GM12878 (cell line): ENCODE data around the gene ZNF283. TPM values are rescaled to one million over a fixed set of nuclear protein-coding genes. Genes with fewer than 3 reads are reported as not detected.

Experiments used
- ATAC-seq: fragments of 200-7000 bp; cut with Tn5 transposase; 3 replicates; pipeline ENCODE4 v1.9.1; 2020; ENCODE audit warnings: mild to moderate bottlenecking, moderate library complexity
- BruUV-seq: library from RNA; stranded (reverse); fragments of 400-500 nt; replicated peaks from 2 replicates; lab custom pipeline; 2021; lab: Mats Ljungman, UMichigan
- CTCF ChIA-PET: fragments of 300-600 bp; sonication (Branson Sonifier 250); formaldehyde crosslinking; extraction: SDS; loops from one replicate; lab custom pipeline; 2021; ENCODE audit warnings: inconsistent platforms; lab: Yijun Ruan, JAX
- POLR2A ChIA-PET: fragments of 350-600 bp; formaldehyde crosslinking; extraction: SDS; loops from one replicate; lab custom pipeline; 2021; ENCODE audit warnings: inconsistent platforms; lab: Charles Lee
- RAD21 ChIA-PET: fragments of 300-600 bp; sonication (Branson Sonifier 250); formaldehyde crosslinking; loops from one replicate; lab custom pipeline; 2023; ENCODE audit warnings: antibody characterized with exemption; ENCODE audit not compliant: unreplicated experiment; lab: Charles Lee
- SMC1A ChIA-PET: fragments of 300-600 bp; sonication (Branson Sonifier 250); formaldehyde crosslinking; loops from one replicate; lab custom pipeline; 2023; ENCODE audit not compliant: unreplicated experiment, uncharacterized antibody; lab: Charles Lee
- DNase-seq: peaks from one replicate; pipeline ENCODE4 v3.0.0-alpha.2; 2011; ENCODE audit warnings: low read depth, low spot score
- FAIRE-seq: peaks from 3 replicates; lab custom pipeline; 2011; peaks lifted over from hg19 to GRCh38; lab: Jason Lieb, UNC
- H2AFZ ChIP-seq: 2 replicates; pipeline ENCODE4 v1.6.0; 2011; ENCODE audit warnings: low read depth, low read length, control low read depth; ENCODE audit not compliant: control insufficient read depth
- H3K27ac ChIP-seq: 2 replicates; pipeline ENCODE4 v1.5.1; 2011; ENCODE audit warnings: control low read depth; ENCODE audit not compliant: control insufficient read depth, insufficient read depth
- H3K27me3 ChIP-seq, 2 experiments: replicated peaks in 1 of 2; 2 replicates each; pipeline versions ENCODE4 v1.6.0 to v1.6.1; 2011; ENCODE audit warnings: low read length in 1 of 2; ENCODE audit not compliant: control insufficient read depth in 2 of 2, insufficient read depth in 2 of 2
- H3K36me3 ChIP-seq, 2 experiments: 2 replicates each; pipeline ENCODE4 v1.5.1; 2011; ENCODE audit warnings: low read length in 1 of 2; ENCODE audit not compliant: control insufficient read depth in 2 of 2, insufficient read depth in 2 of 2
- H3K4me1 ChIP-seq: 2 replicates; pipeline ENCODE4 v1.6.1; 2011; ENCODE audit warnings: mild to moderate bottlenecking, low read length, moderate library complexity, mixed read lengths; ENCODE audit not compliant: control insufficient read depth, insufficient read depth
- H3K4me2 ChIP-seq: 2 replicates; pipeline ENCODE4 v1.6.0; 2011; ENCODE audit warnings: control low read depth; ENCODE audit not compliant: control insufficient read depth, insufficient read depth
- H3K4me3 ChIP-seq: fragments of 200-600 bp; sonication (generic); 2 replicates; pipeline ENCODE4 v1.5.1; 2016
- H3K79me2 ChIP-seq: 2 replicates; pipeline ENCODE4 v1.6.0; 2011; ENCODE audit warnings: low read length; ENCODE audit not compliant: control insufficient read depth, insufficient read depth
- H3K9ac ChIP-seq: 2 replicates; pipeline ENCODE4 v1.8.0; 2011; ENCODE audit warnings: low read length, control low read depth, mixed read lengths; ENCODE audit not compliant: control insufficient read depth, insufficient read depth
- H3K9me3 ChIP-seq: replicated peaks from 3 replicates; pipeline ENCODE4 v1.5.1; 2011; ENCODE audit warnings: mild to moderate bottlenecking, low read length; ENCODE audit not compliant: control insufficient read depth, insufficient read depth
- H4K20me1 ChIP-seq: 2 replicates; pipeline ENCODE4 v1.6.0; 2011; ENCODE audit not compliant: control insufficient read depth, insufficient read depth
- HDAC6 ChIP-seq: fragments of 200-600 bp; sonication (generic); IDR thresholded peaks from one replicate; pipeline ENCODE4 v1.8.0; 2017; ENCODE audit warnings: antibody characterized with exemption; ENCODE audit not compliant: unreplicated experiment
- POLR2A ChIP-seq: IDR thresholded peaks from 2 replicates; pipeline ENCODE4 v1.6.1; 2011; ENCODE audit warnings: low read depth, mild to moderate bottlenecking, low read length
- SP1 ChIP-seq: IDR thresholded peaks from one replicate; pipeline ENCODE4 v1.6.1; 2011; ENCODE audit warnings: low read depth, low read length
- STAT1 ChIP-seq: fragments of 450-650 bp; conservative IDR thresholded peaks from 2 replicates; pipeline ENCODE4 v1.6.1; 2014; ENCODE audit warnings: antibody characterized with exemption, mild to moderate bottlenecking
- WRNIP1 ChIP-seq: IDR thresholded peaks from 2 replicates; pipeline ENCODE4 v1.6.1; 2011; ENCODE audit warnings: low read depth, low read length, improper control_type of control experiment, borderline replicate concordance
- ZBED1 ChIP-seq: IDR thresholded peaks from 2 replicates; pipeline ENCODE4 v1.6.1; 2016; ENCODE audit warnings: borderline replicate concordance
- ZBTB33 ChIP-seq: fragments of 450-650 bp; IDR thresholded peaks from 2 replicates; pipeline ENCODE4 v1.6.1; 2017; ENCODE audit warnings: mild to moderate bottlenecking
- ZNF274 ChIP-seq: IDR thresholded peaks from one replicate; pipeline ENCODE4 v1.8.0; 2011; ENCODE audit not compliant: insufficient read length, insufficient read depth
- WGBS: methylation state at CpG from one replicate; pipeline ENCODE4 v1.1.6; 2016; ENCODE audit warnings: low lambda C conversion rate; ENCODE audit not compliant: insufficient replicate concordance, insufficient coverage; ENCODE audit errors: missing lambda C conversion rate; 5-methylcytosine and 5-hydroxymethylcytosine counted together
- in situ Hi-C: fragments of 300-500 bp; cut with MboI; formaldehyde crosslinking; loops from 9 replicates; pipeline ENCODE4 v1.14.3; 2018; ENCODE audit warnings: mixed read lengths
- intact Hi-C: fragments of 100-400 bp; cut with micrococcal nuclease; formaldehyde crosslinking; loops from one replicate; pipeline ENCODE4 v1.14.2; 2022; ENCODE audit not compliant: unreplicated experiment
- polyA plus RNA-seq, 11 experiments: library from polyadenylated mRNA; depleted of rRNA in 4 of 11; unstranded in 6 of 11; stranded (reverse) in 5 of 11; fragments of >200 nt; fragmentation: Nextera tagmentation in 4 of 11; fragmentation: Illumina TruSeq in 1 of 11; extraction: Ambion mirVana in 4 of 11; extraction: Trizol in 1 of 11; gene quantifications; 1 replicate in 1 of 11; 2 replicates in 10 of 11; pipeline versions ENCODE4 v1.2.1 to v1.2.3, GENCODE V29; 2011 to 2016; ENCODE audit warnings: inconsistent platforms in 2 of 11, missing spikeins in 2 of 11, low read depth in 1 of 11
- total RNA-seq, 4 experiments: library from RNA; depleted of rRNA in 3 of 4; stranded (reverse); fragments of >200 nt in 3 of 4; fragmentation: Illumina TruSeq in 1 of 4; extraction: Trizol in 1 of 4; gene quantifications; 2 replicates each; pipeline versions ENCODE4 v1.2.1 to v1.2.3, GENCODE V29; 2013 to 2021

Gene ZNF283
- total and polyA plus RNA-seq, 10 of the 15 experiments (the other 5 are each of a cell fraction or from before 2014, with no cell fraction given): 2.2 to 7.8 (median 3.7) TPM

- TF ChIP-seq ZBTB33 (no peak), WRNIP1 (peak; percentile 97)
Observed at GRCh38 chr19:43784981-43785808, 41.9 kb upstream of the ZNF283 start (continued).

GRCh38 chr19:43786665-43787064 lies 40.5 kb upstream of the ZNF283 start:
- Histone ChIP-seq H3K4me2 (no peak overlapping the region), H3K9me3 (no peaks in the 10 kb centered on the region), H4K20me1 (no peaks in the 10 kb centered on the region), H3K9ac (no peak overlapping the region), H3K36me3 (no peaks in the 10 kb centered on the region), H3K79me2 (no peaks in the 10 kb centered on the region), H3K27ac (no peak overlapping the region), H3K4me3 (no peak overlapping the region), H3K27me3 (no peaks in the 10 kb centered on the region), H3K4me1 (peaks cover 49% of the 10 kb centered on the region), H2AFZ (no peak overlapping the region)
- intact Hi-C loops (loop anchor here (10.0 kb wide), 1 partner anchor 342 kb away; no protein-coding TSS in a partner anchor), in situ Hi-C loops (loop anchor here (5.0 kb wide), 1 partner anchor 39 kb away; no protein-coding TSS in a partner anchor)
- ChIA-PET CTCF (interaction anchor here (0.6 to 3.4 kb wide), 7 partner anchors 18 to 118 kb away, joined by 3 to 16 read pairs (median 5); partner anchors contain the start of gene PLAUR), POLR2A (interaction anchor here (0.5 to 1.0 kb wide), 2 partner anchors 44 to 118 kb away, joined by 4 to 5 read pairs; no protein-coding TSS in a partner anchor), SMC1A (interaction anchor here (1.2 to 1.9 kb wide), 5 partner anchors 9 to 41 kb away, joined by 4 to 14 read pairs (median 5); no protein-coding TSS in a partner anchor), RAD21 (interaction anchor here (0.7 to 1.6 kb wide), 3 partner anchors 22 to 42 kb away, joined by 3 to 12 read pairs (median 4); partner anchors contain the start of gene SMG9)
- TF ChIP-seq STAT1 (no peak), ZBED1 (no peak), POLR2A (no peak), ZNF274 (no peak), HDAC6 (no peak), SP1 (no peak)
- no TSS peak for BruUV-seq
- WGBS: 50% methylated on average over 1 of the region's 1 CpG
- DNase-seq: no peak
- no peak for FAIRE-seq
- ATAC-seq: no peak
